Measurements from ENCODE around the gene HUS1B.

Gene HUS1B

GRCh38 chr6:611928-612327 is 45.0 kb downstream of the HUS1B start:
- no peak overlapping the region for H2AFZ ChIP-seq (ENCODE audit: low read depth, low read length)
- H2BK15ac ChIP-seq (ENCODE audit: low read depth, poor library complexity, severe bottlenecking) = no peak overlapping the region
- H3K18ac ChIP-seq (ENCODE audit: low read depth in 1 of 2, low read length in 2 of 2) = no peak overlapping the region
- no peak overlapping the region for H3K9ac ChIP-seq (ENCODE audit: low read length)
- no peak overlapping the region for H3K14ac ChIP-seq (ENCODE audit: low read length in 2 of 2)
- H3K4me3 ChIP-seq (ENCODE audit: insufficient read depth in 1 of 2, low read depth in 1 of 2, low read length in 2 of 2) = no peak overlapping the region
- no peak overlapping the region for H4K8ac ChIP-seq (ENCODE audit: low read length)
- H3K9me3 ChIP-seq (ENCODE audit: control insufficient read depth, low read length) = no peaks in the 10 kb centered on the region
- peaks cover 8% of the 10 kb centered on the region for H3K79me1 ChIP-seq (replicated peaks; ENCODE audit: low read length, poor library complexity, severe bottlenecking)
- no peak overlapping the region for H3K27ac ChIP-seq (ENCODE audit: low read length, poor library complexity, severe bottlenecking)
- no peak overlapping the region for H2BK12ac ChIP-seq (ENCODE audit: low read length in 2 of 2)
- H4K91ac ChIP-seq (ENCODE audit: low read length) = no peak overlapping the region
- no peaks in the 10 kb centered on the region for H3K4me1 ChIP-seq (ENCODE audit: control insufficient read depth, insufficient read depth, low read depth, low read length)
- H3K23ac ChIP-seq (ENCODE audit: low read length in 2 of 2) = no peak overlapping the region
- H2BK120ac ChIP-seq (ENCODE audit: low read depth, low read length) = no peak overlapping the region
- H2AK5ac ChIP-seq (ENCODE audit: low read length, severe bottlenecking) = no peak overlapping the region
- peaks cover 4 to 26% of the 10 kb centered on the region in 2 experiments for H3K36me3 ChIP-seq (ENCODE audit: control insufficient read depth in 1 of 2, insufficient read depth in 2 of 2, low read depth in 1 of 2, low read length in 2 of 2)
- no peak overlapping the region for H3K4ac ChIP-seq (ENCODE audit: low read depth in 1 of 2, low read length in 2 of 2)
- H3K4me2 ChIP-seq (ENCODE audit: low read length, poor library complexity, severe bottlenecking) = no peak overlapping the region
- H2BK5ac ChIP-seq (ENCODE audit: low read depth, low read length, poor library complexity, severe bottlenecking) = no peak overlapping the region
- DNase-seq = no peak
- WGBS = 67% methylated on average over 4 of the region's 4 CpGs
- H3K27me3 ChIP-seq (ENCODE audit: control insufficient read depth in 1 of 2, insufficient read depth in 1 of 2, low read length in 2 of 2) = no peaks in the 10 kb centered on the region

GRCh38 chr6:610882-611281 is 46.0 kb downstream of the HUS1B start:
- Histone ChIP-seq H2BK5ac (ENCODE audit: low read depth, low read length, poor library complexity, severe bottlenecking) (no peak overlapping the region), H2BK120ac (ENCODE audit: low read depth, low read length) (no peak overlapping the region), H3K79me1 (replicated peaks; ENCODE audit: low read length, poor library complexity, severe bottlenecking) (peaks cover 12% of the 10 kb centered on the region), H3K27ac (ENCODE audit: low read length, poor library complexity, severe bottlenecking) (no peak overlapping the region), H3K4me1 (ENCODE audit: control insufficient read depth, insufficient read depth, low read depth, low read length) (no peaks in the 10 kb centered on the region), H3K14ac (ENCODE audit: low read length in 2 of 2) (no peak overlapping the region), H4K8ac (ENCODE audit: low read length) (no peak overlapping the region), H3K9me3 (ENCODE audit: control insufficient read depth, low read length) (no peaks in the 10 kb centered on the region), H3K27me3 (ENCODE audit: control insufficient read depth in 1 of 2, insufficient read depth in 1 of 2, low read length in 2 of 2) (no peaks in the 10 kb centered on the region), H3K4ac (ENCODE audit: low read depth in 1 of 2, low read length in 2 of 2) (no peak overlapping the region), H2BK15ac (ENCODE audit: low read depth, poor library complexity, severe bottlenecking) (no peak overlapping the region), H2BK12ac (ENCODE audit: low read length in 2 of 2) (no peak overlapping the region), H3K18ac (ENCODE audit: low read depth in 1 of 2, low read length in 2 of 2) (no peak overlapping the region), H3K4me2 (ENCODE audit: low read length, poor library complexity, severe bottlenecking) (no peak overlapping the region), H4K91ac (ENCODE audit: low read length) (no peak overlapping the region), H3K4me3 (ENCODE audit: insufficient read depth in 1 of 2, low read depth in 1 of 2, low read length in 2 of 2) (no peak overlapping the region), H3K9ac (ENCODE audit: low read length) (no peak overlapping the region), H2AFZ (ENCODE audit: low read depth, low read length) (no peak overlapping the region), H2AK5ac (ENCODE audit: low read length, severe bottlenecking) (no peak overlapping the region), H3K23ac (ENCODE audit: low read length in 2 of 2) (no peak overlapping the region), H3K36me3 (ENCODE audit: control insufficient read depth in 1 of 2, insufficient read depth in 2 of 2, low read depth in 1 of 2, low read length in 2 of 2) (peaks cover 8 to 30% of the 10 kb centered on the region in 2 experiments)
- no peak for DNase-seq
- 96% methylated on average over 2 of the region's 2 CpGs for WGBS

GRCh38 chr6:609905-610304 is 47.0 kb downstream of the HUS1B start:
- H2AK5ac ChIP-seq (ENCODE audit: low read length, severe bottlenecking) = no peak overlapping the region
- peaks cover 14% of the 10 kb centered on the region for H3K79me1 ChIP-seq (replicated peaks; ENCODE audit: low read length, poor library complexity, severe bottlenecking)
- H4K8ac ChIP-seq (ENCODE audit: low read length) = no peak overlapping the region
- H2BK120ac ChIP-seq (ENCODE audit: low read depth, low read length) = no peak overlapping the region
- no peak overlapping the region for H4K91ac ChIP-seq (ENCODE audit: low read length)
- H3K36me3 ChIP-seq (ENCODE audit: control insufficient read depth in 1 of 2, insufficient read depth in 2 of 2, low read depth in 1 of 2, low read length in 2 of 2) = peaks cover 8 to 21% of the 10 kb centered on the region in 2 experiments
- H3K23ac ChIP-seq (ENCODE audit: low read length in 2 of 2) = no peak overlapping the region
- 90% methylated on average over 2 of the region's 4 CpGs for WGBS
- no peak overlapping the region for H3K4me3 ChIP-seq (ENCODE audit: insufficient read depth in 1 of 2, low read depth in 1 of 2, low read length in 2 of 2)
- no peak overlapping the region for H3K9ac ChIP-seq (ENCODE audit: low read length)
- DNase-seq = no peak
- no peak overlapping the region for H3K4ac ChIP-seq (ENCODE audit: low read depth in 1 of 2, low read length in 2 of 2)
- H3K9me3 ChIP-seq (ENCODE audit: control insufficient read depth, low read length) = no peaks in the 10 kb centered on the region
- no peak overlapping the region for H2BK12ac ChIP-seq (ENCODE audit: low read length in 2 of 2)
- H3K4me1 ChIP-seq (ENCODE audit: control insufficient read depth, insufficient read depth, low read depth, low read length) = no peaks in the 10 kb centered on the region
- no peak overlapping the region for H3K27ac ChIP-seq (ENCODE audit: low read length, poor library complexity, severe bottlenecking)
- no peak overlapping the region for H3K14ac ChIP-seq (ENCODE audit: low read length in 2 of 2)
- no peak overlapping the region for H2BK5ac ChIP-seq (ENCODE audit: low read depth, low read length, poor library complexity, severe bottlenecking)
- H2AFZ ChIP-seq (ENCODE audit: low read depth, low read length) = no peak overlapping the region
- H3K4me2 ChIP-seq (ENCODE audit: low read length, poor library complexity, severe bottlenecking) = no peak overlapping the region
- no peak overlapping the region for H3K18ac ChIP-seq (ENCODE audit: low read depth in 1 of 2, low read length in 2 of 2)
- H3K27me3 ChIP-seq (ENCODE audit: control insufficient read depth in 1 of 2, insufficient read depth in 1 of 2, low read length in 2 of 2) = no peaks in the 10 kb centered on the region
- no peak overlapping the region for H2BK15ac ChIP-seq (ENCODE audit: low read depth, poor library complexity, severe bottlenecking)

DNA sequence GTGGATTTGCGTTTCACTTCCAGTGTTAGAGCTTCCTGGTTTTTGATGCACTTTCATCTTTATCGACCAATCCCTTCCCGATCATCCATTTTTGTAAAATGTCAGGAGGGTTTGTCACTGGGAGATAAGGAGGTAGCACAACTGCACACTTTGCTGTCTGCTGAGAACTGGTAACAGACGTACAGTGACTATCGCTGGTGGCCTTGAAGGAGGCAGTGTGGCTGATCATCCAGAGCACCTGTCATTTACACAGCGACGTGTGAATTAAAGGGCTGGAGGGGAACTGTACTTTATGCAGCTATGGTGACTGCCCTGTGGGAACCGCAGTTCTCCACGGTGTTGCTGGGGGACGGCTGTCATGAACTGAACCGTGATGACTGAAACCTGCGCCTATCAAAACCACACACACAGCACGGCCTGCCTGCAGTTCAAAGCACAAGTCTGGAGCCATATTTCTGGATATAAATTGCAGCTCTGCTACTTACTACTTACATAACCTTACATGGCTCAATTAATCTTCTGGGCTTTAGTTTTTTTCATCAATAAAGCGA is 50.0 kb downstream of the HUS1B start:
- Histone ChIP-seq H2AFZ (ENCODE audit: low read depth, low read length) (no peak overlapping the region), H2BK5ac (ENCODE audit: low read depth, low read length, poor library complexity, severe bottlenecking) (no peak overlapping the region), H3K14ac (ENCODE audit: low read length in 2 of 2) (no peak overlapping the region), H3K27ac (ENCODE audit: low read length, poor library complexity, severe bottlenecking) (no peak overlapping the region), H3K4me2 (ENCODE audit: low read length, poor library complexity, severe bottlenecking) (no peak overlapping the region), H3K79me1 (replicated peaks; ENCODE audit: low read length, poor library complexity, severe bottlenecking) (peaks cover 28% of the 10 kb centered on the region), H2AK5ac (ENCODE audit: low read length, severe bottlenecking) (no peak overlapping the region), H3K27me3 (ENCODE audit: control insufficient read depth in 1 of 2, insufficient read depth in 1 of 2, low read length in 2 of 2) (no peaks in the 10 kb centered on the region), H3K9me3 (ENCODE audit: control insufficient read depth, low read length) (no peaks in the 10 kb centered on the region), H3K4me1 (ENCODE audit: control insufficient read depth, insufficient read depth, low read depth, low read length) (no peaks in the 10 kb centered on the region), H4K91ac (ENCODE audit: low read length) (peak overlapping the region; percentile 53), H3K18ac (ENCODE audit: low read depth in 1 of 2, low read length in 2 of 2) (no peak overlapping the region), H3K36me3 (ENCODE audit: control insufficient read depth in 1 of 2, insufficient read depth in 2 of 2, low read depth in 1 of 2, low read length in 2 of 2) (peaks cover 16 to 20% of the 10 kb centered on the region in 2 experiments), H2BK12ac (ENCODE audit: low read length in 2 of 2) (no peak overlapping the region), H2BK15ac (ENCODE audit: low read depth, poor library complexity, severe bottlenecking) (no peak overlapping the region), H3K9ac (ENCODE audit: low read length) (no peak overlapping the region), H3K4ac (ENCODE audit: low read depth in 1 of 2, low read length in 2 of 2) (no peak overlapping the region), H4K8ac (ENCODE audit: low read length) (peak overlapping the region; percentile 24), H3K4me3 (ENCODE audit: insufficient read depth in 1 of 2, low read depth in 1 of 2, low read length in 2 of 2) (no peak overlapping the region), H2BK120ac (ENCODE audit: low read depth, low read length) (no peak overlapping the region), H3K23ac (ENCODE audit: low read length in 2 of 2) (no peak overlapping the region)
- 97% methylated on average over 14 of the region's 14 CpGs for WGBS
- DNase-seq = no peak
